ENCODE measurements around the gene SLC13A5. TPM values are rescaled to one million over a fixed set of nuclear protein-coding genes. Genes with fewer than 3 reads are reported as not detected.
"Not testable (repeated sequence)": the region's sequence is repeated elsewhere in the genome, so short reads cannot be mapped to it uniquely, and the experiment has no call there.

The SLC13A5 gene
- total RNA-seq, 1 donor from 2014 or later, result not detected

DNA sequence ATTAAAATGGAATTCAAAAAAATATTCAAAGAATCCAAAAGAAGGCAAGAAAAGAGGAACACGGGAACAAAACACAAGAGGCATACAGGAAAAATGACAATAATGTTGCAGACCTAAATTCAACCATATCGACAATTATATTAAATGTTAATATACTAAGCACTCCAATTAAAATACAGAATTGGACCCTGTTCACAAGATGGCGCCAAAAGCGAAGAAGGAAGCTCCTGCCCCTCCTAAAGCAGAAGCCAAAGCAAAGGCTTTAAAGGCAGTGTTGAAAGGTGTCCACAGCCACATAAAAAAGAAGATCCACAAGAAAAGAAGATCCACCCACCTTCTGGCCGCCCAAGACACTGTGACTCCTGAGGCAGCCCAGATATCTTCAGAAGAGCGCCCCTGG, 36.4 kb upstream of the SLC13A5 start:
- TF ChIP-seq, protein P1, sequence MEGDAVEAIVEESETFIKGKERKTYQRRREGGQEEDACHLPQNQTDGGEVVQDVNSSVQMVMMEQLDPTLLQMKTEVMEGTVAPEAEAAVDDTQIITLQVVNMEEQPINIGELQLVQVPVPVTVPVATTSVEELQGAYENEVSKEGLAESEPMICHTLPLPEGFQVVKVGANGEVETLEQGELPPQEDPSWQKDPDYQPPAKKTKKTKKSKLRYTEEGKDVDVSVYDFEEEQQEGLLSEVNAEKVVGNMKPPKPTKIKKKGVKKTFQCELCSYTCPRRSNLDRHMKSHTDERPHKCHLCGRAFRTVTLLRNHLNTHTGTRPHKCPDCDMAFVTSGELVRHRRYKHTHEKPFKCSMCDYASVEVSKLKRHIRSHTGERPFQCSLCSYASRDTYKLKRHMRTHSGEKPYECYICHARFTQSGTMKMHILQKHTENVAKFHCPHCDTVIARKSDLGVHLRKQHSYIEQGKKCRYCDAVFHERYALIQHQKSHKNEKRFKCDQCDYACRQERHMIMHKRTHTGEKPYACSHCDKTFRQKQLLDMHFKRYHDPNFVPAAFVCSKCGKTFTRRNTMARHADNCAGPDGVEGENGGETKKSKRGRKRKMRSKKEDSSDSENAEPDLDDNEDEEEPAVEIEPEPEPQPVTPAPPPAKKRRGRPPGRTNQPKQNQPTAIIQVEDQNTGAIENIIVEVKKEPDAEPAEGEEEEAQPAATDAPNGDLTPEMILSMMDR (IDR thresholded peaks at IDR 0.05), result peak; percentile 31
- TF ChIP-seq EZH2phosphoT487 (IDR thresholded peaks at IDR 0.05) (no peak), EZH2 (IDR thresholded peaks at IDR 0.05) (no peak)
- H3K4me3 ChIP-seq, result no peak overlapping the region
- no peak overlapping the region for H3K9ac ChIP-seq
- no peaks in the 10 kb centered on the region for H3K27me3 ChIP-seq
- H3K9me3 Mint-ChIP-seq, result no peaks in the 10 kb centered on the region
- H2AFZ ChIP-seq (replicated peaks), result no peak overlapping the region
- no peaks in the 10 kb centered on the region for H3K36me3 ChIP-seq
- no peak for DNase-seq (ENCODE audit: low spot score)
- no peaks in the 10 kb centered on the region for H3K79me2 ChIP-seq (ENCODE audit: low read depth)
- no peak overlapping the region for H3K4me2 ChIP-seq
- no peaks in the 10 kb centered on the region for H3K36me3 Mint-ChIP-seq
- no peaks in the 10 kb centered on the region for H4K20me1 ChIP-seq (ENCODE audit: low read depth)
- peaks cover 8% of the 10 kb centered on the region for H3K27me3 Mint-ChIP-seq (ENCODE audit: insufficient read depth, low read depth)
- peaks cover 19% of the 10 kb centered on the region for H3K4me1 Mint-ChIP-seq
- no peak overlapping the region for H3K27ac Mint-ChIP-seq
- no peak overlapping the region for H3K4me3 Mint-ChIP-seq
- no peak overlapping the region for H3K27ac ChIP-seq
- H3K9me3 ChIP-seq (ENCODE audit: low read depth), result no peaks in the 10 kb centered on the region
- peaks cover 8% of the 10 kb centered on the region for H3F3A ChIP-seq (ENCODE audit: low read depth)
- H3K4me1 ChIP-seq, result peaks cover 12% of the 10 kb centered on the region

DNA sequence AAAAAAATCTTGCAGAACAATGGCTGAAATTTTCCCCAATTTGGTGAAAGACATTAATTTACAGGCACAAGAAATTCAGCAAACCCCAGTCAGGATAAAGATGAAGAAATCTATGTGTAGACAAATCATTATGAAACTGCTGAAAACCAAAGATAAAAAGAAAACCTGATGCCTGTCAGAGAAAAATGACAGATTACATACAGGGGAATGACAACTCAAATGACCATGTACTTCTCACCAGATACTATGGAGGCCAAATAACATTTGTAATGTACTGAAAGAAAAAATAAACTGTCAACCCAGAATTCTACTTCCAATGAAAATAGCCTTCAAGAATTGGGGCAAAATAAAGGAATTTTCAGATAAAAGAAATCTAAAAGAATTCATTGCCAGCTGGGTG, 35.4 kb upstream of the SLC13A5 start:
- peaks cover 5% of the 10 kb centered on the region for H3K27me3 Mint-ChIP-seq (ENCODE audit: insufficient read depth, low read depth)
- H3K9me3 Mint-ChIP-seq, result no peaks in the 10 kb centered on the region

DNA sequence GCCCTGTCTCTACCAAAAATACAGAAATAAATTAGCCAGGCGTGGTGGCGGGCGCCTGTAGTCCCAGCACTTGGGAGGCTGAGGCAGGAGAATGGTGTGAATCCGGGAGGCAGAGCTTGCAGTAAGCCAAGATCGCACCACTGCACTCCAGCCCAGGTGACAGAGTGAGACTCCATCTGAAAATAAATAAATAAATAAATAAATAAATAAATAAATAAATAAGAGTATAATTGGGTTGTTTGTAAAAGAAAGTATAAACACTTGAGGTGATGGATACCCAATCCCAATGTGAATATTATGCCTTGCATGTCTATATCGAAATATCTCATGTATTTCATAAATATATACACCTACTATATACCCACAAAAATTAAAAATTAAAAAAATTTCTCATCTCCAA, 33.5 kb upstream of the SLC13A5 start:
- H3K9ac ChIP-seq; H3K27me3 Mint-ChIP-seq (ENCODE audit: insufficient read depth, low read depth); H3K4me3 Mint-ChIP-seq; H3K27ac ChIP-seq; H3K4me2 ChIP-seq; H2AFZ ChIP-seq (replicated peaks); H3K4me1 Mint-ChIP-seq; H3K4me1 ChIP-seq; H3K36me3 Mint-ChIP-seq; DNase-seq (ENCODE audit: low spot score); H3K36me3 ChIP-seq; H3K4me3 ChIP-seq; H3K9me3 Mint-ChIP-seq; H4K20me1 ChIP-seq (ENCODE audit: low read depth); H3K79me2 ChIP-seq (ENCODE audit: low read depth); H3K27ac Mint-ChIP-seq; H3K9me3 ChIP-seq (ENCODE audit: low read depth); H3F3A ChIP-seq (ENCODE audit: low read depth); H3K27me3 ChIP-seq: not testable (repeated sequence)

More for the DNA sequence above, 35.4 kb upstream of the SLC13A5 start:
- Histone ChIP-seq H3K9ac (no peak overlapping the region), H3K4me2 (no peak overlapping the region), H3K27me3 (no peaks in the 10 kb centered on the region), H3K4me3 (no peak overlapping the region), H2AFZ (replicated peaks) (no peak overlapping the region), H3K36me3 (no peaks in the 10 kb centered on the region), H3K27ac (no peak overlapping the region), H3K79me2 (ENCODE audit: low read depth) (no peaks in the 10 kb centered on the region), H3K4me1 (peaks cover 10% of the 10 kb centered on the region), H4K20me1 (ENCODE audit: low read depth) (no peaks in the 10 kb centered on the region), H3F3A (ENCODE audit: low read depth) (peaks cover 6% of the 10 kb centered on the region), H3K9me3 (ENCODE audit: low read depth) (no peaks in the 10 kb centered on the region)
- peaks cover 16% of the 10 kb centered on the region for H3K4me1 Mint-ChIP-seq
- TF ChIP-seq EZH2 (IDR thresholded peaks at IDR 0.05) (no peak), EZH2phosphoT487 (IDR thresholded peaks at IDR 0.05) (no peak)
- TF ChIP-seq, protein P1 (IDR thresholded peaks at IDR 0.05), result no peak
- H3K36me3 Mint-ChIP-seq, result no peaks in the 10 kb centered on the region
- H3K4me3 Mint-ChIP-seq, result no peak overlapping the region
- H3K27ac Mint-ChIP-seq, result no peak overlapping the region
- DNase-seq (ENCODE audit: low spot score), result no peak

DNA sequence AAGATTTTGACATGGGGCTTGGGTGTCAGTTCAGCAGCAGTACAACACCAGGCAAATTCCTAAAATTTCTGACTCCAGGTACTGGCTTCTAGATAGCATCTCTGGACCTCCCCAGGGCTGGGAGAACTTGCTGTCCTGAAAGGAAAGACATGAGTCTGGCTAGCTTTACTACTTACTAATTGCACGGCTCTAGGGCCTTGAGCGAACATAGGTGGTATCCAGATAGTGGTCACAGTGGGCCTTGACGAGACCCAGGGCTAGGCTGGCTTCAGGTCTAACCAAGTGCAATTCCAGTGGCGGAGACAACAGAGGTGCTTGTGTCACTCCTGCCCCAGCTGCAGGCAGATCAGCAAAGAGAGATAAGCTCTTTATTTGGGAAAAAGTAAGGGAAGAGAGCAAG, 16.4 kb upstream of the SLC13A5 start:
- no peaks in the 10 kb centered on the region for H3K27me3 Mint-ChIP-seq (ENCODE audit: insufficient read depth, low read depth)
- no peaks in the 10 kb centered on the region for H3K4me1 ChIP-seq
- no peaks in the 10 kb centered on the region for H3K9me3 ChIP-seq (ENCODE audit: low read depth)
- H3K36me3 ChIP-seq, result no peaks in the 10 kb centered on the region
- H2AFZ ChIP-seq (replicated peaks), result no peak overlapping the region
- H3K27ac Mint-ChIP-seq, result no peak overlapping the region
- H3K4me1 Mint-ChIP-seq, result no peaks in the 10 kb centered on the region
- H3K9ac ChIP-seq, result no peak overlapping the region
- H4K20me1 ChIP-seq (ENCODE audit: low read depth), result no peaks in the 10 kb centered on the region
- H3K4me3 ChIP-seq, result no peak overlapping the region
- H3K27me3 ChIP-seq, result peaks cover 37% of the 10 kb centered on the region
- no peak for DNase-seq (ENCODE audit: low spot score)
- TF ChIP-seq EZH2phosphoT487 (IDR thresholded peaks at IDR 0.05), result no peak
- TF ChIP-seq, protein P1 (IDR thresholded peaks at IDR 0.05), result no peak
- TF ChIP-seq EZH2 (IDR thresholded peaks at IDR 0.05), result no peak
- no peaks in the 10 kb centered on the region for H3F3A ChIP-seq (ENCODE audit: low read depth)
- no peaks in the 10 kb centered on the region for H3K36me3 Mint-ChIP-seq
- H3K4me3 Mint-ChIP-seq, result no peak overlapping the region
- H3K9me3 Mint-ChIP-seq, result no peaks in the 10 kb centered on the region
- H3K4me2 ChIP-seq, result no peak overlapping the region
- no peak overlapping the region for H3K27ac ChIP-seq
- no peaks in the 10 kb centered on the region for H3K79me2 ChIP-seq (ENCODE audit: low read depth)
